HCT116 (cell line): ENCODE measurements around the gene NDUFS2.

ENCODE experiments used
- EZH2 ChIP-seq: fragments of 200-600 bp; sonication (generic); IDR thresholded peaks from 2 replicates; pipeline ENCODE4 v1.6.1; 2017; ENCODE audit warnings: antibody characterized with exemption, mixed run types
- FOSL1 ChIP-seq: IDR thresholded peaks from 2 replicates; pipeline ENCODE4 v1.6.1; 2012; ENCODE audit warnings: low read depth
- POLR2A ChIP-seq: IDR thresholded peaks from 2 replicates; pipeline ENCODE4 v1.7.0; 2011; ENCODE audit warnings: borderline replicate concordance; ENCODE audit not compliant: insufficient read depth, insufficient read length; ENCODE audit errors: extremely low read depth
- POLR2AphosphoS5 ChIP-seq: IDR thresholded peaks from 2 replicates; pipeline ENCODE4 v1.6.1; 2011; ENCODE audit warnings: mild to moderate bottlenecking, low read depth, low read length, moderate library complexity
- SIN3A ChIP-seq: IDR thresholded peaks from 2 replicates; pipeline ENCODE4 v1.6.1; 2012; ENCODE audit warnings: low read depth
- TCF7L2 ChIP-seq: IDR thresholded peaks from 2 replicates; pipeline ENCODE4 v1.7.0; 2011; ENCODE audit warnings: borderline replicate concordance, inconsistent platforms; ENCODE audit not compliant: insufficient read depth, insufficient read length; ENCODE audit errors: extremely low read depth
- TF ChIP-seq, protein P1 (sequence below), 3 experiments: fragments of 200-600 bp in 1 of 3; sonication (generic) in 1 of 3; IDR thresholded peaks in 2 of 3; conservative IDR thresholded peaks in 1 of 3; 2 replicates each; pipeline ENCODE4 v1.5.1; 2012 to 2017; ENCODE audit warnings: low read depth in 2 of 3, low read length in 2 of 3, antibody characterized with exemption in 1 of 3, borderline replicate concordance in 1 of 3, control low read depth in 1 of 3, mild to moderate bottlenecking in 1 of 3, mixed read lengths in 1 of 3, mixed run types in 1 of 3, moderate library complexity in 1 of 3; ENCODE audit not compliant: insufficient read depth in 1 of 3
- TF ChIP-seq, protein P2 (sequence below): IDR thresholded peaks from 2 replicates; pipeline ENCODE4 v1.6.1; 2012; ENCODE audit warnings: low read depth

DNA sequence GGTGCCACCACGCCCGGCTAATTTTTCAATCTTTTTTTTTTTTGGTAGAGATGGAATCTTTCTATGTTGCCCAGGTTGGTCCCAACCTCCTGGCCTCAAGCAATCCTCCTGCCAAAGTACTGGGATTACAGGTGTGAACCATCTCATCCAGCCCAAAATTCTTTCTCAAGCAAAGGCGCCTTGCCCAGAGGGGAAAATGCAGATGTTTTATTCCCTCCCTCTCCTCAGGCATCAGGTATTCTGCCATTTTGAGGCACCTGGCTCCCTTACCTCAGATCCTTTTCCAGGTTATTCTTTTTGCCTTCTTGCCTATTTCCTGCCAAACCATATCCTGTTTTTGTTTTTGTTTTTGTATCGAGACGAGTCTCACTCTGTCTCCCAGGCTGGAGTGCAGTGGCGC lies 13.8 kb upstream of the NDUFS2 start:
- TF ChIP-seq FOSL1 = no peak
- TF ChIP-seq EZH2 = no peak
- TF ChIP-seq, protein P1, sequence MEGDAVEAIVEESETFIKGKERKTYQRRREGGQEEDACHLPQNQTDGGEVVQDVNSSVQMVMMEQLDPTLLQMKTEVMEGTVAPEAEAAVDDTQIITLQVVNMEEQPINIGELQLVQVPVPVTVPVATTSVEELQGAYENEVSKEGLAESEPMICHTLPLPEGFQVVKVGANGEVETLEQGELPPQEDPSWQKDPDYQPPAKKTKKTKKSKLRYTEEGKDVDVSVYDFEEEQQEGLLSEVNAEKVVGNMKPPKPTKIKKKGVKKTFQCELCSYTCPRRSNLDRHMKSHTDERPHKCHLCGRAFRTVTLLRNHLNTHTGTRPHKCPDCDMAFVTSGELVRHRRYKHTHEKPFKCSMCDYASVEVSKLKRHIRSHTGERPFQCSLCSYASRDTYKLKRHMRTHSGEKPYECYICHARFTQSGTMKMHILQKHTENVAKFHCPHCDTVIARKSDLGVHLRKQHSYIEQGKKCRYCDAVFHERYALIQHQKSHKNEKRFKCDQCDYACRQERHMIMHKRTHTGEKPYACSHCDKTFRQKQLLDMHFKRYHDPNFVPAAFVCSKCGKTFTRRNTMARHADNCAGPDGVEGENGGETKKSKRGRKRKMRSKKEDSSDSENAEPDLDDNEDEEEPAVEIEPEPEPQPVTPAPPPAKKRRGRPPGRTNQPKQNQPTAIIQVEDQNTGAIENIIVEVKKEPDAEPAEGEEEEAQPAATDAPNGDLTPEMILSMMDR (IDR thresholded peaks at IDR 0.05 in 2 of 3, conservative IDR thresholded peaks at IDR 0.05 in 1 of 3; ENCODE audit: borderline replicate concordance in 1 of 3, insufficient read depth in 1 of 3, low read depth in 2 of 3, low read length in 2 of 3) = no peak
- TF ChIP-seq POLR2AphosphoS5 = no peak
- no peak for TF ChIP-seq TCF7L2
- TF ChIP-seq, protein P2, sequence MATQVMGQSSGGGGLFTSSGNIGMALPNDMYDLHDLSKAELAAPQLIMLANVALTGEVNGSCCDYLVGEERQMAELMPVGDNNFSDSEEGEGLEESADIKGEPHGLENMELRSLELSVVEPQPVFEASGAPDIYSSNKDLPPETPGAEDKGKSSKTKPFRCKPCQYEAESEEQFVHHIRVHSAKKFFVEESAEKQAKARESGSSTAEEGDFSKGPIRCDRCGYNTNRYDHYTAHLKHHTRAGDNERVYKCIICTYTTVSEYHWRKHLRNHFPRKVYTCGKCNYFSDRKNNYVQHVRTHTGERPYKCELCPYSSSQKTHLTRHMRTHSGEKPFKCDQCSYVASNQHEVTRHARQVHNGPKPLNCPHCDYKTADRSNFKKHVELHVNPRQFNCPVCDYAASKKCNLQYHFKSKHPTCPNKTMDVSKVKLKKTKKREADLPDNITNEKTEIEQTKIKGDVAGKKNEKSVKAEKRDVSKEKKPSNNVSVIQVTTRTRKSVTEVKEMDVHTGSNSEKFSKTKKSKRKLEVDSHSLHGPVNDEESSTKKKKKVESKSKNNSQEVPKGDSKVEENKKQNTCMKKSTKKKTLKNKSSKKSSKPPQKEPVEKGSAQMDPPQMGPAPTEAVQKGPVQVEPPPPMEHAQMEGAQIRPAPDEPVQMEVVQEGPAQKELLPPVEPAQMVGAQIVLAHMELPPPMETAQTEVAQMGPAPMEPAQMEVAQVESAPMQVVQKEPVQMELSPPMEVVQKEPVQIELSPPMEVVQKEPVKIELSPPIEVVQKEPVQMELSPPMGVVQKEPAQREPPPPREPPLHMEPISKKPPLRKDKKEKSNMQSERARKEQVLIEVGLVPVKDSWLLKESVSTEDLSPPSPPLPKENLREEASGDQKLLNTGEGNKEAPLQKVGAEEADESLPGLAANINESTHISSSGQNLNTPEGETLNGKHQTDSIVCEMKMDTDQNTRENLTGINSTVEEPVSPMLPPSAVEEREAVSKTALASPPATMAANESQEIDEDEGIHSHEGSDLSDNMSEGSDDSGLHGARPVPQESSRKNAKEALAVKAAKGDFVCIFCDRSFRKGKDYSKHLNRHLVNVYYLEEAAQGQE = no peak
- no peak for TF ChIP-seq POLR2A
- no peak for TF ChIP-seq SIN3A
